Motor neuron (in vitro differentiated cells): Measurements from ENCODE around the gene HEYL. TPM values are rescaled to one million over a fixed set of nuclear protein-coding genes. Genes with fewer than 3 reads are reported as not detected.

Source experiments
- ATAC-seq, 8 experiments: fragments of 200-7000 bp; cut with Tn5 transposase; replicated peaks in 6 of 8; 2 replicates each; pipeline ENCODE4 v1.8.0; 2021; ENCODE audit warnings: mild to moderate bottlenecking in 8 of 8, moderate library complexity in 8 of 8
- H3K27ac ChIP-seq, 2 donors: fragments of 250-450 bp; sonication (Bioruptor Pico); 2 replicates each; pipeline ENCODE4 v1.9.0; 2021; ENCODE audit warnings: antibody characterized with exemption in 2 of 2, mild to moderate bottlenecking in 2 of 2, moderate library complexity in 1 of 2
- H3K4me1 ChIP-seq, 2 donors: fragments of 250-450 bp; sonication (Bioruptor Pico); replicated peaks in 1 of 2; 2 replicates each; pipeline ENCODE4 v1.6.1; 2021; ENCODE audit warnings: antibody characterized with exemption in 2 of 2, mild to moderate bottlenecking in 2 of 2, moderate library complexity in 1 of 2
- H3K4me3 ChIP-seq, 5 donors: fragments of 250-450 bp; sonication (Bioruptor Pico); 2 replicates each; pipeline ENCODE4 v1.9.0; 2021; ENCODE audit warnings: antibody characterized with exemption in 5 of 5, mild to moderate bottlenecking in 5 of 5, moderate library complexity in 4 of 5
- WGBS, 10 experiments: fragments of 450-650 bp; shearing (Covaris generic); methylation state at CpG; one replicate each; pipeline ENCODE4 v1.0.0; 2022; 5-methylcytosine and 5-hydroxymethylcytosine counted together
- in situ Hi-C, 9 experiments: fragments of 400-800 bp; cut with MboI; loops; one replicate each; pipeline ENCODE4 v1.15.0; 2021; ENCODE audit warnings: low sequenced_read_pairs in 9 of 9, low pct_unique_long_range_greater_than_20kb in 2 of 9; ENCODE audit not compliant: unreplicated experiment in 9 of 9
- total RNA-seq, 8 experiments: library from RNA; unstranded; fragments of 300-600 nt; gene quantifications; 2 replicates each; pipeline versions ENCODE4 v1.2.3 to v1.2.4, GENCODE V29; 2022

The HEYL gene
- 1 to 10 TPM in 2 of 8 experiments, under 1 TPM in 5, not detected in 1; 0.16 to 8.4 (median 0.50) TPM for total RNA-seq

GRCh38 chr1:39639305-39640130, at the start of gene HEYL:
TSS of gene HEYL (minus strand) at chr1:39639643. CDS start at chr1:39639625, 18 bp downstream.
- Histone ChIP-seq H3K4me1 (peaks cover 13 to 16% of the 10 kb centered on the region in 2 donors), H3K27ac (no peak within 1 kb of the TSS), H3K4me3 (peak within 1 kb of the TSS in 4 of 5 donors; percentile 7 to 26 (median 18))
- ATAC-seq: peak in 7 of 8 experiments; percentile 40 to 87 (median 85)
- in situ Hi-C loops: no loop called here
- WGBS, 10 experiments: 9 to 30% (median 24%) methylated on average over 2 to 23 of the region's 88 CpGs; no CpG with 5 or more reads in 6 of the 10 experiments

DNA sequence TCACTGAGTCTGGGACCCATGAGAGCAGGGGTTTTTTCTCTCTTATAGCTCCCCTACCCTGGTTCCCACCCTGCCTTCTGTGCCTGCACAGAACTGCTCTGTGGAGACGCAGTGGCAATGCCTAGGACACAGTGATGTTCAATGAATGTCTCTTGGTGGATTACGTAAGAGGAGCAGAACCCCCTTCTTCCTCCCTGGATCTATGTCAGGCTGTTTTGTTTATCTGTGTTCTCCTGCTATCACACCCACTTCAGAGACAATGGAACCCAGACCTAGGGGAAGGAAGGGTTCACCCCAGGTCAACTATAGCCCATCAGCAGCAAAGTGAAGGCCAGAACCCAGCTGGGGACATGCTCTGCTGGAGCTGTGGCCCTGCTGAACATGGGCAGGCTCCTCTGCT, 49.8 kb upstream of the HEYL start:
- ATAC-seq: no peak
- 43 to 100% (median 50%) methylated on average over 1 to 2 of the region's 2 CpGs; no CpG with 5 or more reads in 5 of the 10 experiments for WGBS, 10 experiments
- in situ Hi-C loops: no loop called here
- Histone ChIP-seq H3K27ac (no peak overlapping the region), H3K4me3 (peak overlapping the region in 1 of 5 donors; percentile 53), H3K4me1 (peaks cover 21 to 30% of the 10 kb centered on the region in 2 donors)

GRCh38 chr1:39688706-39689105, 49.3 kb upstream of the HEYL start:
- ATAC-seq: no peak
- 16 to 50% (median 30%) methylated on average over 2 to 3 of the region's 3 CpGs; no CpG with 5 or more reads in 5 of the 10 experiments for WGBS, 10 experiments
- Histone ChIP-seq H3K4me1 (peaks cover 21 to 30% of the 10 kb centered on the region in 2 donors), H3K27ac (no peak overlapping the region), H3K4me3 (no peak overlapping the region)
- in situ Hi-C loops: no loop called here

DNA sequence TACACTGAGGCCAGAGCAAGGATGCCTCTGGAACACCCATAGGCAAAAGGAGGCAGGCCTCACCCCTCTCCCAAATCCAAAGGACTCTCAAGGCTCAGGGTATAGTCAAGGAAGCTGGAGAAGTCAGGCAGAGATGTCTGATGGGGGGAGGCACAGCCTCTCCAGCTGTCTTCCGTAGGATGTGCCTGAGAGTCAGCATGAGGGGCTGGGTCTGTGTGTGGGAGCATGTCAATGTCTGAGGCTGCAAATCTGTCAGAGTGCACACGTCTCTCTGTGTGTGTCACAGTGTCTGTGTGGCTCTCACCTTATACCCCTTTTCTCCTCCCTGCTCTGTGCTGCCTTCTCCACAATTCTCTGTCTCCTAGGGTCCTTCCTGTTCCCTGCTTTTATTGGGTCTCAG, 47.8 kb upstream of the HEYL start:
- no peak for ATAC-seq
- Histone ChIP-seq H3K4me1 (peaks cover 21 to 25% of the 10 kb centered on the region in 2 donors), H3K4me3 (no peak overlapping the region), H3K27ac (no peak overlapping the region)
- in situ Hi-C loops: no loop called here
- 0 to 71% (median 26%) methylated on average over 1 to 2 of the region's 2 CpGs; no CpG with 5 or more reads in 6 of the 10 experiments for WGBS, 10 experiments

GRCh38 chr1:39685071-39685470, 45.6 kb upstream of the HEYL start:
- in situ Hi-C loops: no loop called here
- ATAC-seq: no peak
- H3K4me1 ChIP-seq: peaks cover 14% of the 10 kb centered on the region in 2 donors
- no peak overlapping the region for H3K4me3 ChIP-seq
- WGBS, 10 experiments: 17 to 79% (median 54%) methylated on average over 1 to 3 of the region's 3 CpGs; no CpG with 5 or more reads in 2 of the 10 experiments
- H3K27ac ChIP-seq: no peak overlapping the region

- in situ Hi-C loops: no loop called here
- Histone ChIP-seq H3K4me1 (peaks cover 6% of the 10 kb centered on the region in 2 donors), H3K4me3 (no peak overlapping the region), H3K27ac (no peak overlapping the region)
- 60% methylated on average over 1 of the region's 13 CpGs; no CpG with 5 or more reads in 9 of the 10 experiments for WGBS, 10 experiments
- ATAC-seq: peak in 1 of 8 experiments; percentile 5
These were observed 44.8 kb upstream of the HEYL start for GRCh38 chr1:39684313-39684664.

DNA sequence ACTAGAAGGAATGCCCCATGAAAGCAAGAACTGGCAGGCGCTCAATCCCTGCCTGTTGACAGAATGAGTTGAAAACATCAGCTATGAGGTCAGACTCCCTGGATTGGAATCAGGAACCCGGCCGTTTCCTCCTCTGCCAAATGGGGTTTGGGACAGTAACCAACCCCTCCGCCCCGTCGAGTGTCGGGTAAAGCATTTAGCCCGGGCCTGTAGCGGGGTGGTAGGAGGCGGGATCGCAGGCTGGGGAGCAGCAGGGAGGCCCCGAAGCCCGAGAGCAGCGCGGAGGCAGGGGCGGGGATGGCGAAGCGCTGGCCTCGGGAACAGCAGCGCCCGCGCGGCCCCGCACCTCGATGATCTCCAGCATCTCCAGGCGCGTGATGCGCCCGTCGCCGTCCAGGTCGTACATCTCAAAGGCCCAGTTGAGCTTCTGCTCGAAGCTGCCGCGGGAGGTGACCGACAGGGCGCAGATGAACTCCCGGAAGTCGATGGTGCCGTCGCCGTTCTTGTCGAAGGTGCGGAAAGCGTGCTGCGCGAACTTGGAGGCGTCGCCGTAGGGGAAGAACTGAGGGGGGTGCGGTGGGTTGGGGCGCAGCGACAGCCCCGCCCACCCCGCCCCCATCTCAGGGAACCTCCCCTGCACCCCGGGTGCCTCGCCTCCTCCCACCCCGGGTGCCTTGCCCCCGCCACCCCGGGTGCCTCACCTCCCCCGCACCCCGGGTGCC, 44.3 kb upstream of the HEYL start:
- Histone ChIP-seq H3K4me1 (peaks cover under 1 to 1% of the 10 kb centered on the region in 2 donors), H3K27ac (no peak overlapping the region), H3K4me3 (no peak overlapping the region)
- in situ Hi-C loops: no loop called here
- peak in 4 of 8 experiments; percentile 7 to 23 (median 19) for ATAC-seq
- 0 to 80% (median 24%) methylated on average over 1 to 22 of the region's 62 CpGs; no CpG with 5 or more reads in 2 of the 10 experiments for WGBS, 10 experiments

GRCh38 chr1:39681999-39682398, 42.6 kb upstream of the HEYL start:
- in situ Hi-C loops: no loop called here
- H3K27ac ChIP-seq: no peak overlapping the region
- no peak for ATAC-seq
- 0 to 67% (median 40%) methylated on average over 1 of the region's 1 CpG; no CpG with 5 or more reads in 6 of the 10 experiments for WGBS, 10 experiments
- H3K4me3 ChIP-seq: no peak overlapping the region
- no peaks in the 10 kb centered on the region for H3K4me1 ChIP-seq

GRCh38 chr1:39681294-39681693, 41.9 kb upstream of the HEYL start:
- 14 to 80% (median 49%) methylated on average over 1 to 3 of the region's 3 CpGs for WGBS, 10 experiments
- H3K4me3 ChIP-seq: no peak overlapping the region
- no peak for ATAC-seq
- H3K4me1 ChIP-seq: no peaks in the 10 kb centered on the region
- in situ Hi-C loops: no loop called here
- no peak overlapping the region for H3K27ac ChIP-seq

GRCh38 chr1:39680751-39681150, 41.3 kb upstream of the HEYL start:
- H3K4me1 ChIP-seq: no peaks in the 10 kb centered on the region
- 44 to 100% (median 65%) methylated on average over 1 to 4 of the region's 4 CpGs; no CpG with 5 or more reads in 2 of the 10 experiments for WGBS, 10 experiments
- ATAC-seq: no peak
- in situ Hi-C loops: no loop called here
- no peak overlapping the region for H3K4me3 ChIP-seq
- no peak overlapping the region for H3K27ac ChIP-seq

DNA sequence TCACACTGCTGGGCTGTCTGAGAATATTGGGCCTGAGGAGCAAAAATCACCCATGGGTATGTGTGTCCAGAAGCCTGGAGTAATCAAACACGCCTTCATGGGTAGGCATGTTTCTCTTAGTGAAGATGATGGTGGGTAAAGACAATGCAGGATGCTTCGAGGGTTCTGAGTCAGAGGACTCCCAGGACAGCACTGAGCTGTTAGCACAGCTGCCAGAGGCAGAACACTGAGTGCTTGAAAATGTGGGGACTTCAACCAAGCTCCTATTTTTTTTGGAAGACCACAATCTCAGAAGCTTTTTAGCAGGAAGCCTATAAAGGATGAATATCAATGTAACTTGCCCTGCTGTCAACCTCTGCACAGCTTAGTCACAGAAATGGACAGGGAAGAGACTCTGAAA, 40.4 kb upstream of the HEYL start:
- no peak for ATAC-seq
- H3K27ac ChIP-seq: no peak overlapping the region

GRCh38 chr1:39678889-39679288, 39.4 kb upstream of the HEYL start:
- Histone ChIP-seq H3K4me1 (no peaks in the 10 kb centered on the region), H3K4me3 (no peak overlapping the region), H3K27ac (no peak overlapping the region)
- in situ Hi-C loops: no loop called here
- peak in 3 of 8 experiments; percentile 44 to 74 (median 60) for ATAC-seq
- 20 to 86% (median 49%) methylated on average over 1 to 2 of the region's 2 CpGs; no CpG with 5 or more reads in 2 of the 10 experiments for WGBS, 10 experiments

More for the DNA sequence above, 40.4 kb upstream of the HEYL start:
- H3K4me3 ChIP-seq: no peak overlapping the region
- in situ Hi-C loops: no loop called here
- H3K4me1 ChIP-seq: no peaks in the 10 kb centered on the region
- WGBS, 10 experiments: 5 to 38% (median 15%) methylated on average over 1 to 2 of the region's 2 CpGs; no CpG with 5 or more reads in 2 of the 10 experiments

- in situ Hi-C loops: no loop called here
- ATAC-seq: no peak
- Histone ChIP-seq H3K27ac (no peak overlapping the region), H3K4me1 (no peaks in the 10 kb centered on the region), H3K4me3 (no peak overlapping the region)
- 29 to 100% (median 58%) methylated on average over 1 to 4 of the region's 4 CpGs; no CpG with 5 or more reads in 2 of the 10 experiments for WGBS, 10 experiments
These were observed 38.2 kb upstream of the HEYL start for GRCh38 chr1:39677645-39678044.
